H9 (cell line): ENCODE measurements around the gene RALGPS2. TPM values are rescaled to one million over a fixed set of nuclear protein-coding genes. Genes with fewer than 3 reads are reported as not detected.
A peak's percentile ranks its signal among the peaks of the same experiment; 100 is the strongest.

Experiments
- DNase-seq: peaks from one replicate; pipeline ENCODE4 v3.0.0-alpha.2; 2017
- H2AFZ ChIP-seq: one replicate; pipeline ENCODE4 v1.6.1; 2013; ENCODE audit warnings: mild to moderate bottlenecking, low read length, control low read depth, moderate library complexity
- H2AK5ac ChIP-seq: 2 replicates; pipeline ENCODE4 v1.6.1; 2013; ENCODE audit warnings: low read length, control low read depth, mixed read lengths; ENCODE audit not compliant: insufficient read length
- H2BK120ac ChIP-seq: one replicate; pipeline ENCODE4 v1.6.1; 2013; ENCODE audit warnings: low read depth, mild to moderate bottlenecking, low read length, control low read depth, inconsistent platforms; ENCODE audit not compliant: poor library complexity, severe bottlenecking
- H2BK12ac ChIP-seq: 2 replicates; pipeline ENCODE4 v1.6.1; 2013; ENCODE audit warnings: low read length, control low read depth, mixed read lengths, low read depth; ENCODE audit not compliant: insufficient read length
- H2BK15ac ChIP-seq: 2 replicates; pipeline ENCODE4 v1.6.1; 2013; ENCODE audit warnings: low read depth, low read length, control low read depth
- H2BK20ac ChIP-seq: one replicate; pipeline ENCODE4 v1.6.1; 2013; ENCODE audit warnings: low read depth, mild to moderate bottlenecking, low read length, control low read depth, inconsistent platforms; ENCODE audit not compliant: poor library complexity, severe bottlenecking
- H2BK5ac ChIP-seq: 2 replicates; pipeline ENCODE4 v1.6.1; 2013; ENCODE audit warnings: low read length, control low read depth, mixed read lengths; ENCODE audit not compliant: insufficient read length
- H3K14ac ChIP-seq: 2 replicates; pipeline ENCODE4 v1.6.1; 2013; ENCODE audit warnings: low read length, control low read depth; ENCODE audit not compliant: insufficient read depth
- H3K18ac ChIP-seq: 2 replicates; pipeline ENCODE4 v1.6.1; 2013; ENCODE audit warnings: low read depth, mild to moderate bottlenecking, mixed read lengths, low read length, control low read depth; ENCODE audit not compliant: insufficient read length
- H3K23ac ChIP-seq: 2 replicates; pipeline ENCODE4 v1.6.1; 2013; ENCODE audit warnings: low read length, control low read depth, mixed read lengths, low read depth; ENCODE audit not compliant: insufficient read length
- H3K23me2 ChIP-seq: 2 replicates; pipeline ENCODE4 v1.6.1; 2013; ENCODE audit warnings: low read depth, mild to moderate bottlenecking, mixed read lengths, low read length, control low read depth; ENCODE audit not compliant: insufficient read length, poor library complexity, severe bottlenecking
- H3K27ac ChIP-seq: 2 replicates; pipeline ENCODE4 v1.5.1; 2013; ENCODE audit warnings: low read length, control low read depth, mixed read lengths, low read depth; ENCODE audit not compliant: insufficient read length
- H3K27me3 ChIP-seq: 2 replicates; pipeline ENCODE4 v1.6.1; 2013; ENCODE audit warnings: low read length, control low read depth, inconsistent platforms; ENCODE audit not compliant: insufficient read depth
- H3K4ac ChIP-seq: 2 replicates; pipeline ENCODE4 v1.6.1; 2013; ENCODE audit warnings: low read depth, mild to moderate bottlenecking, control low read depth, inconsistent platforms, low read length, moderate library complexity
- H3K4me1 ChIP-seq: 2 replicates; pipeline ENCODE4 v1.6.1; 2013; ENCODE audit warnings: low read length, control low read depth, inconsistent platforms; ENCODE audit not compliant: insufficient read depth
- H3K4me2 ChIP-seq: 2 replicates; pipeline ENCODE4 v1.6.1; 2013; ENCODE audit warnings: low read length, control low read depth, mixed read lengths; ENCODE audit not compliant: insufficient read length, insufficient read depth
- H3K56ac ChIP-seq: 2 replicates; pipeline ENCODE4 v1.6.1; 2013; ENCODE audit warnings: low read depth, mild to moderate bottlenecking, mixed read lengths, low read length, control low read depth; ENCODE audit not compliant: insufficient read length
- H3K79me1 ChIP-seq: 2 replicates; pipeline ENCODE4 v1.6.1; 2013; ENCODE audit warnings: low read depth, mild to moderate bottlenecking, moderate library complexity, low read length, control low read depth, inconsistent platforms; ENCODE audit not compliant: insufficient read depth, poor library complexity, severe bottlenecking
- H3K79me2 ChIP-seq: 2 replicates; pipeline ENCODE4 v1.6.1; 2013; ENCODE audit warnings: low read length, control low read depth, inconsistent platforms; ENCODE audit not compliant: insufficient read depth
- H3K9ac ChIP-seq: 2 replicates; pipeline ENCODE4 v1.6.1; 2013; ENCODE audit warnings: low read length, control low read depth, mixed read lengths; ENCODE audit not compliant: insufficient read length; ENCODE audit errors: extremely low read depth
- H3K9me3 ChIP-seq: one replicate; pipeline ENCODE4 v1.6.1; 2013; ENCODE audit warnings: low read depth, low read length, inconsistent platforms; ENCODE audit not compliant: control insufficient read depth
- H3T11ph ChIP-seq: one replicate; pipeline ENCODE4 v1.6.1; 2013; ENCODE audit warnings: mild to moderate bottlenecking, low read length, control low read depth, inconsistent platforms
- H4K20me1 ChIP-seq: one replicate; pipeline ENCODE4 v1.6.1; 2013; ENCODE audit not compliant: control insufficient read depth, insufficient read length, insufficient read depth
- H4K5ac ChIP-seq: 2 replicates; pipeline ENCODE4 v1.6.1; 2013; ENCODE audit warnings: low read depth, mild to moderate bottlenecking, mixed read lengths, low read length, control low read depth; ENCODE audit not compliant: insufficient read length
- H4K8ac ChIP-seq: replicated peaks from 2 replicates; pipeline ENCODE4 v1.6.1; 2013; ENCODE audit warnings: low read length, control low read depth, mixed read lengths, low read depth; ENCODE audit not compliant: insufficient read length
- H4K91ac ChIP-seq: 2 replicates; pipeline ENCODE4 v1.6.1; 2013; ENCODE audit warnings: low read depth, mild to moderate bottlenecking, moderate library complexity, mixed read lengths, low read length, control low read depth; ENCODE audit not compliant: insufficient read length
- H3K27ac Mint-ChIP-seq, 3 experiments: 2 replicates in 2 of 3; 3 replicates in 1 of 3; pipeline ENCODE4 v1.8.0; 2020 to 2021; ENCODE audit warnings: mixed read lengths in 3 of 3, mild to moderate bottlenecking in 1 of 3, moderate library complexity in 1 of 3
- H3K27me3 Mint-ChIP-seq: 2 replicates; pipeline ENCODE4 v1.8.0; 2021; ENCODE audit warnings: low read depth, mild to moderate bottlenecking, moderate library complexity, mixed read lengths
- H3K36me3 Mint-ChIP-seq, 3 experiments: 2 replicates in 2 of 3; 3 replicates in 1 of 3; pipeline ENCODE4 v1.8.0; 2020 to 2021; ENCODE audit warnings: low read depth in 3 of 3, mixed read lengths in 3 of 3; ENCODE audit not compliant: insufficient read depth in 1 of 3
- H3K4me1 Mint-ChIP-seq, 2 experiments: 2 replicates each; pipeline ENCODE4 v1.8.0; 2020; ENCODE audit warnings: mixed read lengths in 2 of 2
- H3K4me3 Mint-ChIP-seq, 2 experiments: 2 replicates in 1 of 2; 3 replicates in 1 of 2; pipeline ENCODE4 v1.8.0; 2020 to 2021; ENCODE audit warnings: mild to moderate bottlenecking in 2 of 2, mixed read lengths in 2 of 2, moderate library complexity in 1 of 2
- H3K9me3 Mint-ChIP-seq, 2 experiments: 2 replicates in 1 of 2; 3 replicates in 1 of 2; pipeline ENCODE4 v1.8.0; 2020; ENCODE audit warnings: mild to moderate bottlenecking in 2 of 2, mixed read lengths in 2 of 2, moderate library complexity in 1 of 2
- CTCF ChIP-seq: fragments of 200-600 bp; sonication (generic); conservative IDR thresholded peaks from 3 replicates; pipeline ENCODE4 v1.8.0; 2021; ENCODE audit warnings: antibody characterized with exemption, mild to moderate bottlenecking
- WGBS: extraction: QIAGEN DNeasy Blood & Tissue Kit; methylation state at CpG from one replicate; pipeline ENCODE4 v1.1.7; 2013; ENCODE audit warnings: missing lambda C conversion rate, low lambda C conversion rate, mixed read lengths; ENCODE audit not compliant: insufficient read length; ENCODE audit errors: extremely low coverage; 5-methylcytosine and 5-hydroxymethylcytosine counted together
- total RNA-seq: library from RNA; stranded (reverse); gene quantifications from 2 replicates; pipeline ENCODE4 v1.2.1, GENCODE V29; 2021

Gene RALGPS2
- total RNA-seq, 1 experiment from 2014 or later, result 32.6 TPM

GRCh38 chr1:178869119-178869697 is 144.2 kb downstream of the RALGPS2 start:
- Histone ChIP-seq H4K91ac (no peak overlapping the region), H3K14ac (no peak overlapping the region), H2AK5ac (no peak overlapping the region), H3K9ac (no peak overlapping the region), H2BK12ac (no peak overlapping the region), H3K27me3 (no peaks in the 10 kb centered on the region), H3K23me2 (no peaks in the 10 kb centered on the region), H3K9me3 (no peaks in the 10 kb centered on the region), H2BK15ac (no peak overlapping the region), H3K27ac (no peak overlapping the region), H2AFZ (no peak overlapping the region), H4K20me1 (no peaks in the 10 kb centered on the region), H4K8ac (no peak overlapping the region), H3K56ac (no peak overlapping the region), H3K18ac (no peak overlapping the region), H3K23ac (no peak overlapping the region), H3K4me2 (no peak overlapping the region), H3K79me1 (no peaks in the 10 kb centered on the region), H3K79me2 (no peaks in the 10 kb centered on the region), H3T11ph (no peak overlapping the region), H3K4me1 (no peaks in the 10 kb centered on the region), H2BK120ac (no peak overlapping the region), H4K5ac (no peak overlapping the region), H3K4ac (no peak overlapping the region), H2BK5ac (no peak overlapping the region), H2BK20ac (peak overlapping the region; percentile 45)
- no peaks in the 10 kb centered on the region; a peak in 1 of 7 replicates for H3K36me3 Mint-ChIP-seq
- DNase-seq, result no peak
- peaks cover 21 to 26% of the 10 kb centered on the region in 2 experiments for H3K4me1 Mint-ChIP-seq
- H3K9me3 Mint-ChIP-seq, result no peaks in the 10 kb centered on the region
- no peak for TF ChIP-seq CTCF
- no CpG with 5 or more reads among the region's 3 CpGs for WGBS
- no peak overlapping the region; a peak in 1 of 5 replicates for H3K4me3 Mint-ChIP-seq
- peak overlapping the region in 2 of 3 experiments; percentile 54 to 82; a peak in 5 of 7 replicates for H3K27ac Mint-ChIP-seq
- no peaks in the 10 kb centered on the region for H3K27me3 Mint-ChIP-seq
